ENCODE results near the gene ASIC4.

DNA sequence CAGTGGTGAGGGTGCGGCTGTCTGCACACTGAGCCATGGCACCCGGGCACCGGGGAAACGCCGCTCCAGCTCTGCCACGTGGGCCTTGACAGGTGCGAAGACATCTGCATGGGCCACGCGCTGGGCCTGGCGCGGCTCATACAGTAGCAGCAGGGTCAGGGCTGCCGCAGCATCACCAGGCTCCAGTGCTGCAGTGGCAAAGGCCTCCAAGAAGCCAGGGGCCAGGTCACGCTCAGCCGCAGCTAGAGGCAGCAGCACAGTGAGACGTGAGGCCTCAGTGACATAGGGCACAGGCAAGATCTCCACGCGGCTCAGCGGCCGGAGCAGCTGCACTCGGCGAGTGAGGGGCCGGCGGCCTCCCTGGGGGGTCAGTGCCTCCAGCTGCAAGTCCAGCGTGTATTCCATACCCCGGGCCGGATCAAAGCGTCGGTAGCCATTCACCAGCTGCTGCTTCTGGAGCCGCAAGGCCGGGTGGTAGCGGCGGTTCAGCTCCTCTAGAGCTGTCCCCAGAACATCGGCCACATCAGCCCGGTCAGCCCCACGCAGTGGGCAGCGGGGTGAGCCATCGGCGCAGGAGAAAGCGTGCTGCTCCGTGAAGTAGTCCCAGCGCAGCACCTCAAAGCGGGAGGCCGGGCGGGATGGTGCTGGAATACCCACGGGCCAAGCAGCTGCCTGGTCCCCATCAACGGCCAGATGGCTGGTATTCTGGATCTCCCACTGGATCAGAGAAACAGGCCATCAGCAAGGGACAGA is 25.8 kb downstream of the ASIC4 start:
- TF ChIP-seq, protein P1, sequence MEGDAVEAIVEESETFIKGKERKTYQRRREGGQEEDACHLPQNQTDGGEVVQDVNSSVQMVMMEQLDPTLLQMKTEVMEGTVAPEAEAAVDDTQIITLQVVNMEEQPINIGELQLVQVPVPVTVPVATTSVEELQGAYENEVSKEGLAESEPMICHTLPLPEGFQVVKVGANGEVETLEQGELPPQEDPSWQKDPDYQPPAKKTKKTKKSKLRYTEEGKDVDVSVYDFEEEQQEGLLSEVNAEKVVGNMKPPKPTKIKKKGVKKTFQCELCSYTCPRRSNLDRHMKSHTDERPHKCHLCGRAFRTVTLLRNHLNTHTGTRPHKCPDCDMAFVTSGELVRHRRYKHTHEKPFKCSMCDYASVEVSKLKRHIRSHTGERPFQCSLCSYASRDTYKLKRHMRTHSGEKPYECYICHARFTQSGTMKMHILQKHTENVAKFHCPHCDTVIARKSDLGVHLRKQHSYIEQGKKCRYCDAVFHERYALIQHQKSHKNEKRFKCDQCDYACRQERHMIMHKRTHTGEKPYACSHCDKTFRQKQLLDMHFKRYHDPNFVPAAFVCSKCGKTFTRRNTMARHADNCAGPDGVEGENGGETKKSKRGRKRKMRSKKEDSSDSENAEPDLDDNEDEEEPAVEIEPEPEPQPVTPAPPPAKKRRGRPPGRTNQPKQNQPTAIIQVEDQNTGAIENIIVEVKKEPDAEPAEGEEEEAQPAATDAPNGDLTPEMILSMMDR (IDR thresholded peaks at IDR 0.05): no peak
- no peak for TF ChIP-seq POLR2A (IDR thresholded peaks at IDR 0.05)

Measured in body of pancreas (tissue), 4 donors.